DND-41 (cell line): ENCODE measurements around the gene MAP3K2.

Source experiments
- ATAC-seq: fragments of 200-7000 bp; cut with Tn5 transposase; 3 replicates; pipeline ENCODE4 v1.9.1; 2021; ENCODE audit warnings: low read depth; ENCODE audit not compliant: insufficient read depth
- DNase-seq: peaks from one replicate; pipeline ENCODE4 v3.0.0-alpha.2; 2020
- H2AFZ ChIP-seq: 2 replicates; pipeline ENCODE4 v1.6.0; 2012; ENCODE audit warnings: low read depth, low read length
- H3K27ac ChIP-seq: 2 replicates; pipeline ENCODE4 v1.5.1; 2012; ENCODE audit warnings: low read length, inconsistent platforms
- H3K27me3 ChIP-seq: fragments of 200-600 bp; sonication (generic); 2 replicates; pipeline ENCODE4 v1.6.0; 2012; ENCODE audit warnings: low read length, mild to moderate bottlenecking, inconsistent platforms; ENCODE audit not compliant: insufficient read depth, poor library complexity
- H3K36me3 ChIP-seq: 2 replicates; pipeline ENCODE4 v1.5.1; 2012; ENCODE audit warnings: low read length, inconsistent platforms; ENCODE audit not compliant: insufficient read depth
- H3K4me1 ChIP-seq: 2 replicates; pipeline ENCODE4 v1.5.1; 2012; ENCODE audit warnings: mild to moderate bottlenecking, low read length; ENCODE audit not compliant: insufficient read depth
- H3K4me2 ChIP-seq: 2 replicates; pipeline ENCODE4 v1.6.0; 2012; ENCODE audit warnings: mild to moderate bottlenecking, moderate library complexity, low read length, inconsistent platforms; ENCODE audit not compliant: insufficient read depth
- H3K4me3 ChIP-seq, 2 experiments: fragments of 200-600 bp in 1 of 2; shearing (Covaris generic) in 1 of 2; 2 replicates each; pipeline ENCODE4 v1.5.1; 2012 to 2016; ENCODE audit warnings: inconsistent platforms in 2 of 2, low read length in 2 of 2, mild to moderate bottlenecking in 2 of 2, low read depth in 1 of 2, moderate library complexity in 1 of 2
- H3K79me2 ChIP-seq: 2 replicates; pipeline ENCODE4 v1.6.0; 2012; ENCODE audit warnings: low read length, inconsistent platforms; ENCODE audit not compliant: insufficient read depth
- H3K9ac ChIP-seq: 2 replicates; pipeline ENCODE4 v1.6.0; 2012; ENCODE audit warnings: low read depth, mild to moderate bottlenecking, inconsistent platforms, low read length, moderate library complexity
- H3K9me3 ChIP-seq: 2 replicates; pipeline ENCODE4 v1.5.1; 2012; ENCODE audit warnings: low read length, moderate library complexity, mild to moderate bottlenecking, inconsistent platforms; ENCODE audit not compliant: insufficient read depth, severe bottlenecking
- H4K20me1 ChIP-seq: 2 replicates; pipeline ENCODE4 v1.6.0; 2012; ENCODE audit warnings: low read length; ENCODE audit not compliant: insufficient read depth
- CTCF ChIP-seq: IDR thresholded peaks from 2 replicates; pipeline ENCODE4 v1.5.1; 2012; ENCODE audit warnings: borderline replicate concordance, low read length, moderate library complexity, mild to moderate bottlenecking; ENCODE audit not compliant: poor library complexity, severe bottlenecking; ENCODE audit errors: extremely low read depth
- EZH2 ChIP-seq: IDR thresholded peaks from 3 replicates; pipeline ENCODE4 v1.6.1; 2012; ENCODE audit warnings: borderline replicate concordance, low read depth, mild to moderate bottlenecking, moderate library complexity, low read length, inconsistent platforms; ENCODE audit not compliant: severe bottlenecking

Gene MAP3K2

GRCh38 chr2:127392133-127392827 is 4.5 kb upstream of the MAP3K2 start:
- H3K27ac ChIP-seq, result no peak overlapping the region
- no peak for DNase-seq
- H3K4me2 ChIP-seq, result no peak overlapping the region

GRCh38 chr2:127389778-127390435 is 2.1 kb upstream of the MAP3K2 start:
- H3K9ac ChIP-seq, result no peak overlapping the region
- H3K4me1 ChIP-seq, result peaks cover 40% of the 10 kb centered on the region
- H3K9me3 ChIP-seq, result no peaks in the 10 kb centered on the region
- no peak for TF ChIP-seq CTCF
- TF ChIP-seq EZH2, result no peak
- no peak overlapping the region for H3K27ac ChIP-seq
- H3K27me3 ChIP-seq, result no peaks in the 10 kb centered on the region
- H3K4me3 ChIP-seq, result no peak overlapping the region
- ATAC-seq, result no peak
- H3K4me2 ChIP-seq, result no peak overlapping the region
- H3K79me2 ChIP-seq, result peaks cover 27% of the 10 kb centered on the region
- H4K20me1 ChIP-seq, result peaks cover 15% of the 10 kb centered on the region
- no peak overlapping the region for H2AFZ ChIP-seq
- H3K36me3 ChIP-seq, result peaks cover 2% of the 10 kb centered on the region
- DNase-seq, result no peak

More at GRCh38 chr2:127392133-127392827, 4.5 kb upstream of the MAP3K2 start:
- H3K27me3 ChIP-seq, result no peaks in the 10 kb centered on the region
- no peaks in the 10 kb centered on the region; the same call in 1 of the 2 replicates for H3K36me3 ChIP-seq
- no peak overlapping the region for H3K9ac ChIP-seq
- ATAC-seq, result no peak
- TF ChIP-seq CTCF (no peak), EZH2 (no peak)
- no peak overlapping the region for H3K4me3 ChIP-seq
- H2AFZ ChIP-seq, result no peak overlapping the region
- peaks cover 19% of the 10 kb centered on the region for H3K4me1 ChIP-seq
- no peaks in the 10 kb centered on the region for H4K20me1 ChIP-seq
- H3K9me3 ChIP-seq, result no peaks in the 10 kb centered on the region
- peaks cover 4% of the 10 kb centered on the region for H3K79me2 ChIP-seq

- Histone ChIP-seq H3K79me2 (peaks cover 39% of the 10 kb centered on the region), H4K20me1 (peaks cover 21% of the 10 kb centered on the region), H3K27me3 (no peaks in the 10 kb centered on the region), H3K4me3 (peak overlapping the region; percentile 21 to 82; a peak in 3 of 4 replicates), H3K9ac (peak overlapping the region; percentile 99), H3K36me3 (peaks cover 8% of the 10 kb centered on the region), H3K9me3 (no peaks in the 10 kb centered on the region), H2AFZ (peak overlapping the region; percentile 88), H3K4me1 (peaks cover 45% of the 10 kb centered on the region), H3K27ac (peak overlapping the region; percentile 81), H3K4me2 (peak overlapping the region; percentile 74)
- ATAC-seq (no peak), DNase-seq (no peak)
- TF ChIP-seq CTCF (no peak), EZH2 (no peak)
These were observed 819 bp upstream of the MAP3K2 start for GRCh38 chr2:127388423-127389164.
